ENCODE results near the gene SYTL5. TPM values are rescaled to one million over a fixed set of nuclear protein-coding genes. Genes with fewer than 3 reads are reported as not detected.

The SYTL5 gene
- total and polyA plus RNA-seq, 10 donors = 0.15 TPM; not detected in 9

GRCh38 chrX:38085813-38086212 lies 79.5 kb downstream of the SYTL5 start:
- intact Hi-C loops (cut with DNase I; ENCODE audit: low total_unique reads) = no loop called here
- H3K36me3 ChIP-seq = no peaks in the 10 kb centered on the region
- no peaks in the 10 kb centered on the region for H3K4me1 ChIP-seq
- 64 to 87% (median 78%) methylated on average over 4 of the region's 4 CpGs for WGBS, 5 donors
- H3K9me3 ChIP-seq = no peaks in the 10 kb centered on the region
- peaks cover 0 to 10% (median 0%) of the 10 kb centered on the region in 7 donors for H3K27me3 ChIP-seq (replicated peaks in 1 of 7)
- no peak for DNase-seq
- TF ChIP-seq POLR2AphosphoS5 (IDR thresholded peaks at IDR 0.05) = no peak
- TF ChIP-seq, protein P1, sequence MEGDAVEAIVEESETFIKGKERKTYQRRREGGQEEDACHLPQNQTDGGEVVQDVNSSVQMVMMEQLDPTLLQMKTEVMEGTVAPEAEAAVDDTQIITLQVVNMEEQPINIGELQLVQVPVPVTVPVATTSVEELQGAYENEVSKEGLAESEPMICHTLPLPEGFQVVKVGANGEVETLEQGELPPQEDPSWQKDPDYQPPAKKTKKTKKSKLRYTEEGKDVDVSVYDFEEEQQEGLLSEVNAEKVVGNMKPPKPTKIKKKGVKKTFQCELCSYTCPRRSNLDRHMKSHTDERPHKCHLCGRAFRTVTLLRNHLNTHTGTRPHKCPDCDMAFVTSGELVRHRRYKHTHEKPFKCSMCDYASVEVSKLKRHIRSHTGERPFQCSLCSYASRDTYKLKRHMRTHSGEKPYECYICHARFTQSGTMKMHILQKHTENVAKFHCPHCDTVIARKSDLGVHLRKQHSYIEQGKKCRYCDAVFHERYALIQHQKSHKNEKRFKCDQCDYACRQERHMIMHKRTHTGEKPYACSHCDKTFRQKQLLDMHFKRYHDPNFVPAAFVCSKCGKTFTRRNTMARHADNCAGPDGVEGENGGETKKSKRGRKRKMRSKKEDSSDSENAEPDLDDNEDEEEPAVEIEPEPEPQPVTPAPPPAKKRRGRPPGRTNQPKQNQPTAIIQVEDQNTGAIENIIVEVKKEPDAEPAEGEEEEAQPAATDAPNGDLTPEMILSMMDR (IDR thresholded peaks at IDR 0.05 in 8 of 11, conservative IDR thresholded peaks at IDR 0.05 in 3 of 11) = no peak
- no peak for TF ChIP-seq POLR2A (IDR thresholded peaks at IDR 0.05)
- no peak overlapping the region for H3K27ac ChIP-seq
- H3K4me3 ChIP-seq = no peak overlapping the region

GRCh38 chrX:38086451-38087215 lies 80.3 kb downstream of the SYTL5 start:
- peaks cover 0 to 6% (median 0%) of the 10 kb centered on the region in 7 donors for H3K27me3 ChIP-seq (replicated peaks in 1 of 7)
- intact Hi-C loops (cut with DNase I; ENCODE audit: low total_unique reads) = no loop called here
- H3K36me3 ChIP-seq = no peaks in the 10 kb centered on the region
- no peak overlapping the region for H3K4me3 ChIP-seq
- no peaks in the 10 kb centered on the region for H3K4me1 ChIP-seq
- TF ChIP-seq POLR2AphosphoS5 (IDR thresholded peaks at IDR 0.05) (no peak), POLR2A (IDR thresholded peaks at IDR 0.05) (no peak)
- TF ChIP-seq, protein P1 (IDR thresholded peaks at IDR 0.05 in 8 of 11, conservative IDR thresholded peaks at IDR 0.05 in 3 of 11) = no peak
- H3K27ac ChIP-seq = no peak overlapping the region
- DNase-seq = no peak
- 70 to 83% (median 80%) methylated on average over 4 of the region's 4 CpGs for WGBS, 5 donors
- H3K9me3 ChIP-seq = no peaks in the 10 kb centered on the region

DNA sequence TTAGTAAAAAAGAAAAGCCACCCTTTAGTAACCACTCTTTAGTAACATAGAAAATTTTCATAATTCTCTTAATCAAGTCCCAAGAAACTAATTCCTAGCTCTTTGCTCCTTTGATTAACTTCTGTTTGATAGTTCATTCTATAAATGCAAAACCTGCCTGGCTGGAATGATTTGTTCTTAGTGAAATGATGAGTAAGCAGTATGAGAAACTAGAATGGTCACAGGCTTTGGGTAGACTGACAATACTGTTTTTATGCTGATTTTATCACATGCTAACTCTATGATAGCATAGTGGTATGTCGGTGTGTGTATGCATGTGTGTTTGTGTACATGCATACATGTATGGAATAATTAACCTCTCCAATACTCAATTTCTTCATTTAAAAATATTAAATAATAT lies 81.2 kb downstream of the SYTL5 start:
- H3K9me3 ChIP-seq = no peaks in the 10 kb centered on the region
- intact Hi-C loops (cut with DNase I; ENCODE audit: low total_unique reads) = no loop called here
- no peaks in the 10 kb centered on the region for H3K36me3 ChIP-seq
- no peak for DNase-seq
- H3K27ac ChIP-seq = no peak overlapping the region
- H3K27me3 ChIP-seq (replicated peaks in 1 of 7) = peaks cover 0 to 13% (median 0%) of the 10 kb centered on the region in 7 donors
- TF ChIP-seq POLR2A (IDR thresholded peaks at IDR 0.05) (no peak), POLR2AphosphoS5 (IDR thresholded peaks at IDR 0.05) (no peak)
- TF ChIP-seq, protein P1 (IDR thresholded peaks at IDR 0.05 in 8 of 11, conservative IDR thresholded peaks at IDR 0.05 in 3 of 11) = no peak
- H3K4me1 ChIP-seq = no peaks in the 10 kb centered on the region
- WGBS, 5 donors = 83 to 100% (median 92%) methylated on average over 1 of the region's 1 CpG
- no peak overlapping the region for H3K4me3 ChIP-seq

- DNase-seq = no peak
- WGBS, 5 donors = 55 to 73% (median 65%) methylated on average over 5 to 8 of the region's 8 CpGs
- no peaks in the 10 kb centered on the region for H3K9me3 ChIP-seq
- no peak overlapping the region for H3K27ac ChIP-seq
- no peak overlapping the region for H3K4me3 ChIP-seq
- TF ChIP-seq POLR2A (IDR thresholded peaks at IDR 0.05) (no peak), POLR2AphosphoS5 (IDR thresholded peaks at IDR 0.05) (no peak)
- TF ChIP-seq, protein P1 (IDR thresholded peaks at IDR 0.05 in 8 of 11, conservative IDR thresholded peaks at IDR 0.05 in 3 of 11) = no peak
- no peaks in the 10 kb centered on the region for H3K4me1 ChIP-seq
- intact Hi-C loops (cut with DNase I; ENCODE audit: low total_unique reads) = no loop called here
- H3K27me3 ChIP-seq (replicated peaks in 1 of 7) = peaks cover 0 to 18% (median 0%) of the 10 kb centered on the region in 7 donors
- H3K36me3 ChIP-seq = no peaks in the 10 kb centered on the region
Observed at GRCh38 chrX:38089173-38089982, 83.0 kb downstream of the SYTL5 start.
